Amniotic stem cell (primary cell): ENCODE data around the gene MMP21.

Experiments
- DNase-seq: peaks from one replicate; lab custom pipeline; 2025; lab: John Stamatoyannopoulos, UW

Gene MMP21

GRCh38 chr10:125792342-125793300, 17.0 kb upstream of the MMP21 start:
- no peak for DNase-seq

GRCh38 chr10:125788156-125789034, 12.8 kb upstream of the MMP21 start:
- DNase-seq: no peak

DNA sequence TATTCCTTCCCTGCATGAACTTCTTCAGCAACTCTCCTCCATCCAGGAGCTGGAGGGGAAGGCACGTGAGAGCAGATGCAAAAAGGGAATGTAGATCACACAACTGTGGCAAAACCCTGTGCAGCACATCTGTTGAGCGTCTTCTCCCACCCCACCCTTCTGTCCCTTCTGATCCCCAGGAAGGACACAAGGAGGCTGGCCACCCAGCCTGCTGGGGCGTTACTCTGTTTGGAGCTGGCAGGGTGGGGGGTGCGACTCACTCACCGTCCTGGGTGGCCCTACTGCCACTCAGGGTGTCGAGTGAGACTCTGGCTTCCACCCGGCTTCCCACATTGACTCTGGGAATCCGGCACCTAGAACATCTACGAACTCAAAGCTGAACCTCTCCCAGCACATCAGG, 10.2 kb upstream of the MMP21 start:
- no peak for DNase-seq

DNA sequence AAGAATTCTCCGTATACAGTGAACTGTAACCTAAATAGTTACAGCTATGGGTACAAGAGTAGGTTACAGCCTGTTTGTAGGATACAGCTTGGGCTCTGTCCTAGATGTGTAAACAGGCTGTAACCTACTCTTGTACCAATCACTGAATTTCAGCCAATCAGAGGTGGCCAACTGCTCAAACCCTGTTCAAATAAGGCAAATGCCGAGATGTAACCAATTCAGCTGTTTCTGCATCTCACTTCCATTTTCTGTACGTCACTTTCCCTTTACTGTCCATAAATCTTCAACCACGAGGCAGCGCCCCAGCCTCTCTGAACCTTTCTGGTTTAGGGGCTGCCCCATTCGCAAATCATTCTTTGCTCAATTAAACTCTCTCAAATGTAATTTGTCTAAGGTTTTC, 8.3 kb upstream of the MMP21 start:
- DNase-seq: no peak

GRCh38 chr10:125783408-125783807, 7.8 kb upstream of the MMP21 start:
- no peak for DNase-seq

GRCh38 chr10:125782616-125783015, 7.0 kb upstream of the MMP21 start:
- no peak for DNase-seq

DNA sequence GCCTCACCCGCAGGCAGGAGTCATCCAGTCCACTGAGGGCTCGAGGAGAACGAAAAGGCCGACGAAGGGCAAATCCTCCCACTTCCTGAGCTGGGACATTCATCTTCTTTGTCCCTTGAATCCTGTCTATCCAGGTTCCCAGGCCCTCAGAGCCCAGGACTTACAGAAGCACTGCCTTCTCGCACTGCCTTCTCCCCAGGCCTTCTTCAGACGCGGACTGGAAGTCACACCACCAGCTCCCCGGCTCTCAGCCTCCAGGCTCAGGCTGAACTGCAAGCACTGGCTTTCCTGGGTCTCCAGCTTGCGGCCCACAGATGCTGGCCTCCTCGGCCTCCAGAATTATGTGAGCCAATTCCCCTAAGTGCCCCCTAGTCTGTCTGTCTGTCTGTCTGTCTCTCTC, 6.4 kb upstream of the MMP21 start:
- no peak for DNase-seq

- DNase-seq: no peak
Measured at GRCh38 chr10:125781374-125781773, 5.8 kb upstream of the MMP21 start.

- no peak for DNase-seq
Measured at GRCh38 chr10:125779403-125780327, 4.0 kb upstream of the MMP21 start.

- DNase-seq: no peak
Measured at GRCh38 chr10:125778556-125778955, 2.9 kb upstream of the MMP21 start.

DNA sequence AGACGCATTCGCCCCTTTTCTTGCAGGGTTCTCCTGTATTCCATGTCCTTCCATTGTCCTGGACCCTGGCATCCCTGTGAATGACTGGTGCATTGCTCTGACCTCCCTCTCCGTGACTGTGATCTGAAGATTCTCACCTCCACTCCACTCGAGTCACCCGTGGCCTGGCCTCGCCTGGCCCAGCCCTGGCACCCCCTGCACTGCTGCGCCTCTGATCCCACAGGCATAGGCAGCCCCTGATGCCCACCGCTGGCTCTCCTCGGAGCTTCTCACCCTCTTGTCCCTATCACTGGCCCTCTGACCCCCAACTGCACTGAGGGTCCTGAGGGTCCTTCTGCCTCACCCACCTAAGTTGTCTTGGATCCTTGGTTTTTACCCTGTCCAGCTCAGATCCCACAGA, 2.2 kb upstream of the MMP21 start:
- DNase-seq: no peak

GRCh38 chr10:125774581-125775191, 935 bp downstream of the MMP21 start:
- DNase-seq: no peak

DNA sequence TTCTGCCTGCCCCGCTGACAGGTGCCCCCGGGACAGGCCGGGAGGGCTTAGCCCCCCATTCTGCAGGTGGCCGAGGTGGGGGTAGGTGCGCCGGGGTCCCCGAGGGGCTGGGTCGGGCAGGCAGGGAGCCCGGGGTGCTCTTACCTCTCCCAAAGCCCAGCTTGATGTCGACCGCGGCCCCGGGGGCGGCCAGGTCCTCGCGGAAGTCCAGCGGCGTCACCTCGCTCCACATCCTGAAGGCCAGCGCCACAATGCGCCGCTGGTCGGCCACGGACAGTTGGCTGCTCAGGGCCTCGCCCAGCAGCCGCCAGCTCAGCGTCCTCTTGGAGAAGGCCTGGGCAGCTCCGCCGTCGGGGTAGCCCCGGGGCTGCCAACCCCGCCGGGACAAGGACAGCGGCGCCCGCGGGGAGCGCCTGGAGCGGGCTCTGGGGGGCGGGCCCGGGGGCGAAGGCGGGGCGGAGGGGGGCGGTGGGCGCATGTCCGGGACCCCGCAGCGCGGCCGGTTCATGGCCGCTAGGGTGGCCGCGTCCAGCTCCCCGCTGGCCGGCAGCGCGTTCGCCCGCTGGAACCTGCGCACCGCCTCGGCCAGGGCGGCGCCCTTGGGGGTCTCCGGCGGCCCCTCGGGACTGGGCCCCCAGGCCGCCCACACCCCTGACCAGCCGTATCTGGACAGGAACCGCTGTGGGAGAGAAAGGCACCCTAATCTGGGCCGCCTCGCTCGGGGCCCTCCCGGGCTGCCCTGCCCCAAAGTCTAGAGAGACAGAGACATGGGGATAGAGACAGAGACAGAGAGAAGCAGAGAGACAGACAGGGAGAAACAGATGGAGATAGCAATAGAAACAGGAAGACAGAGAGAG, 1.7 kb downstream of the MMP21 start:
- no peak for DNase-seq

GRCh38 chr10:125772864-125773180, 2.8 kb downstream of the MMP21 start:
- DNase-seq: no peak

GRCh38 chr10:125772112-125772863, 3.3 kb downstream of the MMP21 start:
- no peak for DNase-seq

DNA sequence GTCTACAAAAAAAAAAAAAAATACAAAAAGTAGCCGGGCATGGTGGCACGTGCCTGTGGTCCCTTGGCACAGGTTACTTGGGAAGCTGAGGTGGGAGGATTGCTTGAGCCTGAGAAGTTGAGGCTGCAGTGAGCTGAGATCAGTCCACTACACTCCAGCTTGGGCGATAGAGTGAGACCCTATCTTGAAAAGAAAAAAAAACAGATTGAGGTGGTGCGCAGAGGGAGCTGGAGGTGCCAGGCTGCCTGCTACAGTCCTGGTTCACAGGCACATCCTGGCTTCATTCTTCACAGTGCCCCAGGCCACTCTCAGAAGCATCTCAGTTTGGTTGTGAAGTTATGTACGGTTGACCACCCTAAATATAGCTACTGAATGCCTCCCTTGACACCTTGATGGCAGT, 4.8 kb downstream of the MMP21 start:
- no peak for DNase-seq

DNA sequence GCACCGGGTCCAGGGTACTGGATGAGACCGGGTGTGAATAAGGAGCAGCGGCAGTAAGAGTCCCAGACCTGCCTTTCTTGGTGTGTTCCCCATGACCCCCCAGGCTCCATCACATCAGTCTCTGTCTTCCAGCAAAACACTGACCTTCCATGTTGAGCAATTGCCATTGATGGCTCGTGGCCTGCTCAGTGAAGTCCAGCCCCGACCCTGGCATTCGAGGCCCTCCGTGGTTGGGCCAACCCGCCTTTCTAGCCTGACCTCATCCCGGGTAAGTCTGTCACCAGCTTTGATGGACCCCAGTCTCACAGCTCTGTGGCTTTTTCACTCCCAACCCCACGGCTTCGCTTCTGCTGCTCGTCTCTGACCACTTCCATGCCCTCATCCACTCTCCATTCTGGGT, 6.4 kb downstream of the MMP21 start:
- DNase-seq: no peak

DNA sequence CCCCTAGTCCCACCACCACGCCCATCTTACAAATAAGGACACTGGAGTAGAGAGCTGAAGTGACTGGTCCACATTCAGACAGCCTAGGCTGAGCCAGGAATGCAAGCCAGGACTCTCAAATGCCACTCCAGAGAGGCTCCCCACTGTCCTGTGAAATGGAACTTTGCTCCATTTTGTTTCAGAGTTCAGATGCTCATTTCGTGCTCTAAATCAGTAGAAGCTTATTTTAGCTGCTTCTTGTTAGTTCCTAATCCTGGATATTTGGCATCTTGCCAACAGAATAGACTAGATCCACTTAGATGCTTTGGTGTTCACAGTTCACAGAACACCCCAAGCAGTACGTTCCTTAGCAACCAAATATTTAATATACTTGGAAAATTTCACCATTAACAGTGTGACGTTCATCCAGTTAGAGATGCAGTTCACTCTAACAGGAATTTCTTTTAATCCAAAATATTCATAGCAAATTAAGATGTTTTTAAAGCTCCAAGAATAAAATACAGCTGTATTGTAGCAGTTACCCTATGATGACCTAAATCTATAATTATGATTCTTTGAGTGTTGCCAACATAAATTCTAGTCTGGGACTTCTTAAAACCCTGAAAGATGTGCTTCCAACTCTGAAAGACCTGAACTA, 7.3 kb downstream of the MMP21 start:
- DNase-seq: peak; percentile 3

DNA sequence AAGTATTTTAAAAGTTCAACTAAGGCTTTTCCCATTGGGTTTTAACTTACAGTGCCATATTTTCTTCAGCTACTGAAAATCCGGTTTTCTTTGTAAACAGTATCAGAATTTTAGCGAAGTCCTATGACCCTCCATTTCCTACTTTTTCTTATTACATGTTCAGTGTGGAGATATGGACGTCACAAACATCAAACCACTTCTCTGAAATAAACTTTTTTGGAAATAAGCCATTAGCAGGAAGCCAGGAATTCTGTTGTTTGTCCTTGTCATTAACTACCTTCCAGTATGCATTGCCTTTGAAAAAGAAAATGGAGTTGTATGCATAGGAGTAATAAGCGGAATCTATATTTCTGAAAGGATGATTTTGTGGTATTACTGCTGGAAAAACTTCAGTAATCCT, 9.1 kb downstream of the MMP21 start:
- no peak for DNase-seq
